HTERT RPE-1 (cell line): ENCODE data around the gene RGS6.

ENCODE experiments used
- in situ Hi-C: fragments of 300-500 bp; cut with MboI; formaldehyde crosslinking; loops from 4 replicates; pipeline ENCODE4 v1.14.3; 2020; ENCODE audit warnings: low sequenced_read_pairs

RGS6 gene

DNA sequence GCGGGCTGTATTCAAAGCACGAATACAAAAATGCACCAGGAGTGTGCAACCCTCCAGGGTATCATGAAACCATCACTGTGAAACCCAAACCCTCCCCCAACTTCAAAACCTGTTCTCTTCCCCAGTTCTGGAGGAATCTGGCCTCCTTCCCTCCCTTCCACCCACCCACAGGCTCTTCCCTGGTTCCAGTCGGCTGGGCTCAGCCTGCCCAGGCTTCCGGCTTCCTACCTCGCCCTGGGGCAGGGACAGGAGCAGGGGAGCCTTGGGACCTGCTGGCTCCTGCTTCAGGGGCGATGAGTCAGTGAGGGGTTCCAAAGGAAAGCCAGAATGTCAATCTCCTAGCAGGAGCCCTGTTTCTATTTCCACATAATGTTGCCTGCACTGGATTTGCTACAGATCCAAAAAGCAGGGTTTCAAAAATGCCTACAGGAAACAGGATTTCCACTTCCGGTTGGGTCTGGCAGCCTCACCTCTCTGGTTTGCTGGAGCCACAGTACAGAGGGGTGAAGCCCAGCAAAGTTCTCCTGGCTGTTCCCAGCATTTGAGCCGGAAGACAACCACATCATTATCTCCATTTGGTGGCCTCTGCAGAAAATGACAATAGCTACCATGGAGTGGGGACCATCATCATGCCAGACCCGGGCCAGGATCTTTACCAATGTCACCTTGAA, 683.4 kb downstream of the RGS6 start:
- in situ Hi-C loops, result no loop called here
